Left lung (tissue), 10 donors: ENCODE data around the gene DNAH3. TPM values are rescaled to one million over a fixed set of nuclear protein-coding genes. Genes with fewer than 3 reads are reported as not detected.
"Not testable (repeated sequence)": the region's sequence is repeated elsewhere in the genome, so short reads cannot be mapped to it uniquely, and the experiment has no call there.

Source experiments
- ATAC-seq: fragments of 200-7000 bp; cut with Tn5 transposase; one replicate; pipeline ENCODE4 v1.9.1; 2020; ENCODE audit warnings: moderate library complexity
- DNase-seq, 4 donors: peaks; one replicate each; pipeline ENCODE4 v3.0.0-alpha.2; 2013 to 2020
- H3K27ac ChIP-seq, 2 donors: fragments of 200-600 bp; sonication (generic) in 1 of 2; one replicate each; pipeline versions ENCODE4 v1.5.0 to v1.8.0; 2020 to 2021
- H3K27me3 ChIP-seq, 2 donors: fragments of 200-600 bp; sonication (generic) in 1 of 2; one replicate each; pipeline versions ENCODE4 v1.5.0 to v1.8.0; 2020 to 2021
- H3K36me3 ChIP-seq, 2 donors: fragments of 200-600 bp; sonication (generic) in 1 of 2; one replicate each; pipeline versions ENCODE4 v1.5.0 to v1.8.0; 2020 to 2021
- H3K4me1 ChIP-seq, 2 donors: fragments of 200-600 bp; one replicate each; pipeline ENCODE4 v1.8.0; 2021
- H3K4me3 ChIP-seq, 2 donors: fragments of 200-600 bp; sonication (generic) in 1 of 2; one replicate each; pipeline versions ENCODE4 v1.5.0 to v1.8.0; 2020 to 2021; ENCODE audit warnings: mild to moderate bottlenecking in 1 of 2
- H3K9me3 ChIP-seq, 2 donors: fragments of 200-600 bp; sonication (generic) in 1 of 2; one replicate each; pipeline versions ENCODE4 v1.5.0 to v1.8.0; 2020 to 2021
- intact Hi-C, 2 donors: fragments of 100-400 bp; cut with DNase I; formaldehyde crosslinking; loops; one replicate each; pipeline versions ENCODE4 v1.11.2 to v1.14.2; 2022
- polyA plus RNA-seq, 6 donors: library from polyadenylated mRNA; unstranded; fragments of 120-200 nt; gene quantifications; one replicate each; pipeline ENCODE4 v1.2.1, GENCODE V29; 2013; ENCODE audit not compliant: insufficient read length in 6 of 6
- total RNA-seq, 2 donors: library from RNA; stranded (reverse); fragmentation: NEBNext Ultra II Directional; extraction: Animal tissue kit (Norgen Biotek cat#: 25700); gene quantifications; one replicate each; pipeline ENCODE4 v1.2.1, GENCODE V29; 2021
- TF ChIP-seq, protein P1 (sequence below), 2 donors: fragments of 200-600 bp; sonication (generic) in 1 of 2; IDR thresholded peaks; one replicate each; pipeline versions ENCODE4 v1.5.0 to v1.8.0; 2021; ENCODE audit warnings: antibody characterized with exemption in 2 of 2
- donor health status: DM: no; HTN: yes; CAD: no.
- donor health status: DM: no; HTN: no; CAD: no.

The DNAH3 gene
- total and polyA plus RNA-seq, 8 donors, result 0.88 to 6.4 (median 3.2) TPM; not detected in 1

DNA sequence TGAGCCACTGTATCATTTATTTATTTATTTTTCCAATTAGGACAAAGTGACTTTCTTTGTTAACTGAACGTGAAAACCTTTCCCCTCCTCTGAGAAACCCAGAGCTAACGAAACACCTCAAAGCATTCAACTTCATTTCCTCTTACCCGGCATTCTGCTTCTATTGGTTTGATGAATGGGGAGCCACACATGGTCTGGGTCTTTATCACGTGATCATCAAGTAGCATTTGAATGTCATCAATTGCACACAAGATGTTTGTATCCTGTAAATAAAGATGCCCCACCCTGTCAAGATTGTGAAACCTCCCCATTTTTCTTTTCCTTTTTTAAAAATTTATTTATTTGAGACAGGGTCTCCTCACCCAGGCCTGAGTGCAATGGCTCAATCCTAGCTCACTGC is 80.1 kb downstream of the DNAH3 start:
- Histone ChIP-seq H3K4me3 (no peak overlapping the region), H3K4me1 (no peaks in the 10 kb centered on the region), H3K9me3 (no peaks in the 10 kb centered on the region), H3K27me3 (no peaks in the 10 kb centered on the region), H3K27ac (no peak overlapping the region), H3K36me3 (no peaks in the 10 kb centered on the region)
- TF ChIP-seq, protein P1, sequence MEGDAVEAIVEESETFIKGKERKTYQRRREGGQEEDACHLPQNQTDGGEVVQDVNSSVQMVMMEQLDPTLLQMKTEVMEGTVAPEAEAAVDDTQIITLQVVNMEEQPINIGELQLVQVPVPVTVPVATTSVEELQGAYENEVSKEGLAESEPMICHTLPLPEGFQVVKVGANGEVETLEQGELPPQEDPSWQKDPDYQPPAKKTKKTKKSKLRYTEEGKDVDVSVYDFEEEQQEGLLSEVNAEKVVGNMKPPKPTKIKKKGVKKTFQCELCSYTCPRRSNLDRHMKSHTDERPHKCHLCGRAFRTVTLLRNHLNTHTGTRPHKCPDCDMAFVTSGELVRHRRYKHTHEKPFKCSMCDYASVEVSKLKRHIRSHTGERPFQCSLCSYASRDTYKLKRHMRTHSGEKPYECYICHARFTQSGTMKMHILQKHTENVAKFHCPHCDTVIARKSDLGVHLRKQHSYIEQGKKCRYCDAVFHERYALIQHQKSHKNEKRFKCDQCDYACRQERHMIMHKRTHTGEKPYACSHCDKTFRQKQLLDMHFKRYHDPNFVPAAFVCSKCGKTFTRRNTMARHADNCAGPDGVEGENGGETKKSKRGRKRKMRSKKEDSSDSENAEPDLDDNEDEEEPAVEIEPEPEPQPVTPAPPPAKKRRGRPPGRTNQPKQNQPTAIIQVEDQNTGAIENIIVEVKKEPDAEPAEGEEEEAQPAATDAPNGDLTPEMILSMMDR (IDR thresholded peaks at IDR 0.05), result no peak
- ATAC-seq (no peak), DNase-seq (no peak)
- intact Hi-C loops, result no loop called here

DNA sequence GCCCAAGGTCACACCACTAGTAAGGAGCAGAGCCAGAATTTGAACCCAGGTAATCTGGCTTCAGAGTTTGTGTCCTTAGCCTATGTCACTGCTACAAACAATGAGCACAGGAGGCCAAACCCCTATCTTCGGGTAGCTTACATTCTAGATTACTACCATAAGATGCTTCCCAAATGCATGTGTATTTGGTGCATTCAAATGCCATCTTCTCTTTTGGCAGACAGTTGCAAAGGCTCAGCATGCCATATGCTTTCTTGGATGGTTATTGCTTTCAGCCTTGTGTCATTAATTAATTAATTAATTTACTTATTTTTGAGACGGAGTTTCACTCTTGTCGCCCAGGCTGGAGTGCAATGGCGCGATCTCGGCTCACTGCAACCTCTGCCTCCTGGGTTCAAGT is 80.7 kb downstream of the DNAH3 start:
- Histone ChIP-seq H3K27ac (no peak overlapping the region), H3K36me3 (no peaks in the 10 kb centered on the region), H3K4me3 (no peak overlapping the region), H3K9me3 (no peaks in the 10 kb centered on the region), H3K4me1 (no peaks in the 10 kb centered on the region), H3K27me3 (no peaks in the 10 kb centered on the region)
- intact Hi-C loops, result no loop called here
- TF ChIP-seq, protein P1 (IDR thresholded peaks at IDR 0.05), result no peak
- DNase-seq, result no peak
- no peak for ATAC-seq

- H3K4me1 ChIP-seq, result no peaks in the 10 kb centered on the region
- no peak for ATAC-seq
- H3K27ac ChIP-seq, result no peak overlapping the region
- intact Hi-C loops, result no loop called here
- H3K27me3 ChIP-seq, result no peaks in the 10 kb centered on the region
- H3K9me3 ChIP-seq, result no peaks in the 10 kb centered on the region
- H3K4me3 ChIP-seq, result no peak overlapping the region
- H3K36me3 ChIP-seq, result no peaks in the 10 kb centered on the region
- TF ChIP-seq, protein P1 (IDR thresholded peaks at IDR 0.05), result no peak
- DNase-seq, result no peak
These were observed 86.4 kb downstream of the DNAH3 start for GRCh38 chr16:21064203-21064602.

GRCh38 chr16:21063314-21063713 is 87.3 kb downstream of the DNAH3 start:
- H3K4me1 ChIP-seq, intact Hi-C loops, H3K27me3 ChIP-seq, H3K9me3 ChIP-seq, H3K27ac ChIP-seq, H3K36me3 ChIP-seq, H3K4me3 ChIP-seq, DNase-seq, ATAC-seq: not testable (repeated sequence)

GRCh38 chr16:21060027-21060510 is 90.6 kb downstream of the DNAH3 start:
- H3K27ac ChIP-seq, result no peak overlapping the region
- no peak overlapping the region for H3K4me3 ChIP-seq
- intact Hi-C loops, result no loop called here
- ATAC-seq, result no peak
- no peaks in the 10 kb centered on the region for H3K4me1 ChIP-seq
- no peaks in the 10 kb centered on the region for H3K9me3 ChIP-seq
- TF ChIP-seq, protein P1 (IDR thresholded peaks at IDR 0.05), result no peak
- no peaks in the 10 kb centered on the region for H3K27me3 ChIP-seq
- DNase-seq, result no peak
- no peaks in the 10 kb centered on the region for H3K36me3 ChIP-seq

DNA sequence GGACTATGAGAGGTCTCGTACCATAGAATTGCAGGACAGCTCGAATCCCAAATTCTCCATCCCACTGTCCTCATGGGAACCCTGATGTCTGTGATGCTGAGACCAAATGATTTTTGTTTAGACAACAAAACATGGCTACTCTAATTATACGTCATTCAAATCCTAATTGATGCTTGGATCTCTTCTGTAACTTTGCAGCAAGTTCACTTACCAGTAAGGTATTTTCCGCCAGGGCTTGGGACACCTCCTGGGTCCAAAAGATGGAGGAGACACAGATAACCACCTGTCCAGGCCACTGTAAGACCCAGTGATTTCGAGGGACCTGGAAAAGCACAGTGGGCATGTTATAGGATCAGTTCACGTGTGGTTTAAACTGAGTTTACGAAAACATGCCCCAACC is 92.8 kb downstream of the DNAH3 start:
- ATAC-seq, result no peak
- no peak for DNase-seq
- H3K36me3 ChIP-seq, result no peaks in the 10 kb centered on the region
- no peak overlapping the region for H3K4me3 ChIP-seq
- H3K4me1 ChIP-seq, result no peaks in the 10 kb centered on the region
- intact Hi-C loops, result no loop called here
- TF ChIP-seq, protein P1 (IDR thresholded peaks at IDR 0.05), result no peak
- no peaks in the 10 kb centered on the region for H3K9me3 ChIP-seq
- H3K27me3 ChIP-seq, result no peaks in the 10 kb centered on the region
- no peak overlapping the region for H3K27ac ChIP-seq
